Choroid plexus epithelial cell (primary cell): ENCODE results near the gene NUP98.
"Not testable (repeated sequence)": the region's sequence is repeated elsewhere in the genome, so short reads cannot be mapped to it uniquely, and the experiment has no call there.

Source experiments
- DNase-seq: peaks from one replicate; pipeline ENCODE4 v3.0.0-alpha.2; 2010; ENCODE audit warnings: low read depth
- H3K4me3 ChIP-seq: 2 replicates; pipeline ENCODE4 v1.5.1; 2011; ENCODE audit warnings: low read depth, mild to moderate bottlenecking, control low read depth, low read length, moderate library complexity
- CTCF ChIP-seq: conservative IDR thresholded peaks from 2 replicates; pipeline ENCODE4 v1.5.1; 2011; ENCODE audit warnings: low read depth, mild to moderate bottlenecking, control low read depth, inconsistent platforms, low read length, moderate library complexity

The NUP98 gene

GRCh38 chr11:3645552-3645951 lies 151.8 kb downstream of the NUP98 start:
- no peak overlapping the region for H3K4me3 ChIP-seq
- no peak for DNase-seq
- no peak for TF ChIP-seq CTCF

GRCh38 chr11:3644817-3645235 lies 152.5 kb downstream of the NUP98 start, which contains the start of gene ART1:
Gene ART1, plus strand, starts transcription at chr11:3645128. Its CDS starts 14,086 bp downstream, at chr11:3659214.
- TF ChIP-seq CTCF: peak; percentile 4
- DNase-seq: peak; percentile 9
- H3K4me3 ChIP-seq: no peak within 1 kb of the TSS

GRCh38 chr11:3643102-3643546 lies 154.2 kb downstream of the NUP98 start:
- H3K4me3 ChIP-seq: not testable (repeated sequence)

DNA sequence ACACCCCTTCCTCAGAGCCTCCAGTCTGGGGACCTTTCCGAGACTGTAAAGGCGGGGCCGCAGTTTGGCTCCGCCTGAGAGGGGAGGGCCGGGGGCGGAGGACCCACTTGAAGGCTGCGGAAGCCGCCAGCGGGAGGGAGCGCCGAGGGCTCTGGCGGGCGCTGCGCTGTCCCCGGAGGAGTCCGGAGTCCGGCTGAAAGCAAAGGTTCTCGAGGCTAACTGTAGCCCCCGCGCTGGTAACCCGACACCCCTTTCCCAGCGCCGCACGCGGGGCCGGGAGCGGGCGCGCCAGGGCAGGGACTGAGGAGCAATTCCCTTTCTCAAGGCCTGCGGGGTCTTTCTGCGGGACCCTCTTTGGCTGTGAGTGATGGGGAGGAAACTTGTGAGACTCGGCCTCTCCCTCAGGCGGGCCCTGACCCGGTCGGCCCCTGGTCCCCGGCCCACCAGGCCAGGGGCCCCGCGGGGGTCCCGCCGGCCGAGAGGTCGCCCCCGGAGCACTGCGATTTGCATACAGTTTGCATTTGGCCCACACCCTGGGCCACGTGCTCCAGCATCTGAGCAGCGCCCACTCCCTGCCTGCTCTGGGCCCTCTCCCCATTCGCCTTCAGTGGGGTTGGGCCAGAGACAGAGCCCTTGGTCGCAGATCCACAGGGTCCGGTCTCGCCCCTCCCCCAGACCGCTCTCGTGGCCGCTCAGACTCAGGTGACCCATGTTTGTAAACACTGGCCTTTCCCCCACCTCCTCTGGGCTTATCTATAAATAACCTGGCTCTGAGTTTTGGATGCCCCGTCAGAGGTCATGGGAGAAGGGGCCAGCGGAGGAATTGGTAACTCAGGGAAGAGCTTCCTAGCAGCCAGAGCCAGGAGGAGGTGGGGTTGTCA lies 155.0 kb downstream of the NUP98 start:
- no peak for TF ChIP-seq CTCF
- H3K4me3 ChIP-seq: peak overlapping the region; percentile 62
- DNase-seq: peak; percentile 85

More at GRCh38 chr11:3643102-3643546, 154.2 kb downstream of the NUP98 start:
- DNase-seq: not testable (repeated sequence)

DNA sequence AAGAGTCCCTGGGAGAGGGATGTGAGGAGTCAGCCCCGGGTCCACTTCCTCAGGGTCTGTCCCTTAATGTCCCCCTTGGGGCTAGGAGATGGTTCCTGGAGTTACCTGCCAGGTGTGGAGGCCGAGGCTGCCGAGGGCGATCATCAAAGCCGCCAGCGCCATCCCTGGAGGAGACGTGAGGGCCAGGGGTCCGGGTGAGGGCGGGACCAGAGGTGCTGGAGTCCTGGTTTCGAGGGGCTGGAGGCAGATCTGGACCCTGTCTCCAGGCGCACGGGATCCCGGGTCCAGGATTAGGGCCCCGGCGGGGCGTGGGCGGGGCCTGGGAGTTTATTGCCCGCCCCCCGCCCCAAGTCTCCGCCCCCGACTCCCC lies 155.7 kb downstream of the NUP98 start, which contains the start of gene ART5:
ART5 (minus strand) TSS at position 292 of the 370 bp plus-strand sequence; CDS start at position 162, 130 bp downstream.
- TF ChIP-seq CTCF: no peak
- H3K4me3 ChIP-seq: peak within 1 kb of the TSS; percentile 62
- DNase-seq: no peak

GRCh38 chr11:3641191-3641590 lies 156.2 kb downstream of the NUP98 start:
- H3K4me3 ChIP-seq: no peak overlapping the region
- TF ChIP-seq CTCF: no peak
- no peak for DNase-seq

DNA sequence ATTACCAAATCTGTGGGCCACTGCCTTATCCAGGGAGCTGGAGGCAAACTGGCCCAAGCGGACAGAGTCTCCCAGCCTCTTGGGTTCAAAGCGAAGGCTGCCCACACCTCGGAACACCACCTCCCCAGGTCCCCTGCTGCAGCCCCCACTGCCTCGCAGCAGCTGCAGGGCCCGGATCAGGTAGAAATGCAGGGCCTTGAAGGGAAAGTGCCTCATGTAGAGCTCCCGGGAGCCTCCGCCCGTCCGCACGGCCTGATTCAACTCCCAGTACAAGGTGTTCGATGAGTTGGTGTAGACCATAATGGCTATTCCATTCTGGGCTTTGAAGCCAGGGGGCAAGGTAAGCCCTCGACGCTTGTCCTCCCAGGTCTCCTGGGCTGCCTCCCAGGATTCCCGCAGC lies 157.5 kb downstream of the NUP98 start:
- TF ChIP-seq CTCF: no peak
- H3K4me3 ChIP-seq: no peak overlapping the region
- DNase-seq: no peak
